Colonic mucosa (tissue), 4 donors: ENCODE measurements around the gene LTBP3. TPM values are rescaled to one million over a fixed set of nuclear protein-coding genes. Genes with fewer than 3 reads are reported as not detected.

ENCODE experiments used
- DNase-seq: peaks from one replicate; pipeline ENCODE4 v3.0.0-alpha.2; 2020
- H3K27ac ChIP-seq: fragments of 200-600 bp; one replicate; pipeline ENCODE4 v1.8.0; 2021
- H3K27me3 ChIP-seq: fragments of 200-600 bp; one replicate; pipeline ENCODE4 v1.8.0; 2021
- H3K36me3 ChIP-seq: fragments of 200-600 bp; one replicate; pipeline ENCODE4 v1.8.0; 2021
- H3K4me1 ChIP-seq: fragments of 200-600 bp; one replicate; pipeline ENCODE4 v1.8.0; 2021; ENCODE audit warnings: mild to moderate bottlenecking
- H3K4me3 ChIP-seq: fragments of 200-600 bp; one replicate; pipeline ENCODE4 v1.8.0; 2021
- H3K9ac ChIP-seq, 2 donors: one replicate each; pipeline ENCODE4 v1.7.0; 2013; ENCODE audit warnings: control low read depth in 2 of 2, low read depth in 2 of 2, low read length in 2 of 2
- H3K9me3 ChIP-seq: fragments of 200-600 bp; one replicate; pipeline ENCODE4 v1.8.0; 2021
- intact Hi-C: fragments of 100-400 bp; cut with DNase I; formaldehyde crosslinking; loops from one replicate; pipeline ENCODE4 v1.14.1; 2022
- total RNA-seq, 2 donors: library from RNA; stranded (reverse); fragmentation: NEBNext Ultra II Directional in 1 of 2; extraction: Animal tissue kit (Norgen Biotek cat#: 25700) in 1 of 2; gene quantifications; one replicate each; pipeline ENCODE4 v1.2.1, GENCODE V29; 2021
- TF ChIP-seq, protein P1 (sequence below): fragments of 200-600 bp; IDR thresholded peaks from one replicate; pipeline ENCODE4 v1.8.0; 2022; ENCODE audit warnings: antibody characterized with exemption, mild to moderate bottlenecking
- donor health status: healthy.
- donor health status: DM: no; HTN: no; CAD: no.
- donor health status: DM: no; HTN: no; CAD: no.

The LTBP3 gene
- total RNA-seq = 10 to 100 TPM; 27.3 to 31.1 TPM

DNA sequence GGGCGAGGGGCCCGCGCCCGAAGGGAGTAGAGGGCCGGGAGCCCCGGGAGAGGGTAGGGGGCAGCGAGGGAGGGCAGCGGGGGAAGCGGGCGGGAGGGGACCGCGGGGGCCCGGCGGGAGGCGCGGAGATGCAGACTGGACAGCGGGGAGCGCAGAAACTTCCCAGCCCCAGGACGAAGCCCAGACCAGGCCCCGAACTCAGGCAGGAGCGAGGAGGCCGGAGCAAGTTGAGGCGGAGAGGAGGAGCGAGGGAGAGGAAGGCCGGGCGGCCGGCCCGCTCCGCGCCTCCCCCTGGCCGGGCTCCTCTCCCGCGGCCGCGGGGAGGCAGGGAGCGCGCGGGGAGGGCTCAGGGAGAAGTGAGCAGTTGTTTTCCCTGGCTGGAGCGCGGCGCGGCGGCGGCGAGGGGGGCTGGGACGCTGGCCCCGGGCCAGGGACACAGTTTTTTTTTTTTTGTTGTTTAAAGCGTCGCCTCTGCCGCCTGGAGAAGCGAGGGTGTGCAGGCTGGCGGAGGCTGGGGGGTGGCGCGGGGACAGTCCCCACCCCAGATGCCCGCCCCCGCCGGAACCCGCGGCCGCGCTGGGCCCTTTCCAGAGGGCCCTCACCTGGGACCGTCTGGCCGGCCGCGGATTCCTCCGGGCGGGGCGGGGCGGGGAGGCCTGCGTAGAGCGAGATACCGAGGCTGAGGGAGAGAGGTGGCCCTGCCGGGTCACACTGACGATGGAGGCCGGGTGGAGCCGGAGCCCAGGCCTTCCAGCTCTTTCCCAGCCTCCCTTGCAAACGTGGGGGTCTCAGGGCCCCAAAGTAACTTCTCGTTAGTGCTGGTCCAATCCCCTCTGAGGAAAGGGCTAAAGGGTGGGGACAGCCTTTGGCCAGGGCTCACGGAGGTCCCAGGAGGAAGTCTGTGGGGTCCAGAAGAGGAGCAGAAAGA is at the start of gene LTBP3:
LTBP3 (minus strand) TSS at position 358 of the 928 bp plus-strand sequence. CDS start 400 bp downstream, outside the sequence.
- H3K27me3 ChIP-seq = no peaks in the 10 kb centered on the region
- H3K9me3 ChIP-seq = no peaks in the 10 kb centered on the region
- peak; percentile 70 for DNase-seq
- peak within 1 kb of the TSS; percentile 48 for H3K4me3 ChIP-seq
- peaks cover 34% of the 10 kb centered on the region for H3K4me1 ChIP-seq
- peak within 1 kb of the TSS; percentile 68 to 83 for H3K9ac ChIP-seq
- TF ChIP-seq, protein P1, sequence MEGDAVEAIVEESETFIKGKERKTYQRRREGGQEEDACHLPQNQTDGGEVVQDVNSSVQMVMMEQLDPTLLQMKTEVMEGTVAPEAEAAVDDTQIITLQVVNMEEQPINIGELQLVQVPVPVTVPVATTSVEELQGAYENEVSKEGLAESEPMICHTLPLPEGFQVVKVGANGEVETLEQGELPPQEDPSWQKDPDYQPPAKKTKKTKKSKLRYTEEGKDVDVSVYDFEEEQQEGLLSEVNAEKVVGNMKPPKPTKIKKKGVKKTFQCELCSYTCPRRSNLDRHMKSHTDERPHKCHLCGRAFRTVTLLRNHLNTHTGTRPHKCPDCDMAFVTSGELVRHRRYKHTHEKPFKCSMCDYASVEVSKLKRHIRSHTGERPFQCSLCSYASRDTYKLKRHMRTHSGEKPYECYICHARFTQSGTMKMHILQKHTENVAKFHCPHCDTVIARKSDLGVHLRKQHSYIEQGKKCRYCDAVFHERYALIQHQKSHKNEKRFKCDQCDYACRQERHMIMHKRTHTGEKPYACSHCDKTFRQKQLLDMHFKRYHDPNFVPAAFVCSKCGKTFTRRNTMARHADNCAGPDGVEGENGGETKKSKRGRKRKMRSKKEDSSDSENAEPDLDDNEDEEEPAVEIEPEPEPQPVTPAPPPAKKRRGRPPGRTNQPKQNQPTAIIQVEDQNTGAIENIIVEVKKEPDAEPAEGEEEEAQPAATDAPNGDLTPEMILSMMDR = no peak
- H3K36me3 ChIP-seq = no peaks in the 10 kb centered on the region
- H3K27ac ChIP-seq = peak within 1 kb of the TSS; percentile 82
- intact Hi-C loops = no loop called here

DNA sequence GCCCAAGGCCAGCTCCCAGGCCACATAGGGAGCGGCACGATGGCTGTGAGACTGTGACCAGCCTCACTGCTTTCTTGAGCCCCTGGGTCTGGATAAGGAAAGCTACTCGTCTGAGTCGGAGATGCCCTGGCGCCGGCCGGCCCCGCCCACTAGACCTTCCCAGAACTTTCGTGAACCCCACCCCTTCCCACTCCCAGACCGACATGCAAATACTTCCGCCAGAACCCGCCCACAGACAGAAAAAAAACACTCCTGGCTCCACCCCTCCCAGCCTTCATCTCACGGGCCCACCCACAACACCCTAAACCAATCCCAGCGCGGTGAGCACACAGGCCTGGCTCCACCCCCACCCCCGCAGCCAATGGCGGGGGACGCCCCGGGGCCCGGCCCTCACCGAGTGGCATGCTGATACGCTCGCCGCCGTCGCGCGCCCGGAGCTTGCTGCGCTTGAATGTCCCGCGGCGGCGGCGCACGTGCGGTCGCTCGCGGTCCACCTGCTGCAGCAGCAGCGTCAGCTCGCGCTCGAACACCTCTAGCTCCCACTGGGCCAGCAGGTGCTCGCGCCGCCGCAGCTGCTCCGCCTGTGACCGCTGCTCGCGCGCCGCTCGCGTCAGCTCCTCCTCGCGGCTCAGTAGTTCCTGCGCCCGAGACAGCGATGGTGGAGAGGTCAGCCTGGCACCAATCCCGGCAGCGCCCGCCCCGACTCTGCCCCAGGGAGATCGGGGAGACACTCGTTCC is 48.9 kb upstream of the LTBP3 start:
- Histone ChIP-seq H3K9ac (peak overlapping the region in 1 of 2 donors; percentile 33), H3K27me3 (no peaks in the 10 kb centered on the region), H3K4me1 (peaks cover 15% of the 10 kb centered on the region), H3K27ac (peak overlapping the region; percentile 62), H3K36me3 (peaks cover 14% of the 10 kb centered on the region), H3K4me3 (no peak overlapping the region), H3K9me3 (no peaks in the 10 kb centered on the region)
- peak; percentile 95 for DNase-seq
- intact Hi-C loops = no loop called here
- TF ChIP-seq, protein P1 = no peak

DNA sequence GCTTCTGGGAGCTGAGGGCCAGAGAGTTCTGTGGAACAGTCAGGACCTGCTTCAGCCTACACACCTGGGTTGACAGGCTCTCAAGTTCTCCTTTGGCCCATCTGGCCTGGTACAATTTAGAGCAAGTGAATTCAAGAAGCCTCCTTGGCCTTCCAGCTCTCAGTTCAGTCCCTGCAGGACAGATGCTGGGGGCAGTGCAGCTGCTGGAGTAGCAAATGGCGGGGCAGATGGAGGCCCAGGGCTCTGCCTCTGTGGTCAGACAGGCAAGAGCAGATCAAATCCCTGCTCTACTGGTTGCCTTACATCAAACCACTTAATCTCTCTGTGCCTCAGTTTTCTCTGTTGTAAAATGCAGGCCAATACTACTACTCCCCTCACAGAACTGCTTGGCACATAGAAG is 46.1 kb upstream of the LTBP3 start:
- Histone ChIP-seq H3K36me3 (peaks cover 14% of the 10 kb centered on the region), H3K27me3 (no peaks in the 10 kb centered on the region), H3K27ac (no peak overlapping the region), H3K4me1 (peaks cover 4% of the 10 kb centered on the region), H3K4me3 (no peak overlapping the region), H3K9ac (no peak overlapping the region), H3K9me3 (no peaks in the 10 kb centered on the region)
- intact Hi-C loops = no loop called here
- DNase-seq = no peak
- TF ChIP-seq, protein P1 = no peak

DNA sequence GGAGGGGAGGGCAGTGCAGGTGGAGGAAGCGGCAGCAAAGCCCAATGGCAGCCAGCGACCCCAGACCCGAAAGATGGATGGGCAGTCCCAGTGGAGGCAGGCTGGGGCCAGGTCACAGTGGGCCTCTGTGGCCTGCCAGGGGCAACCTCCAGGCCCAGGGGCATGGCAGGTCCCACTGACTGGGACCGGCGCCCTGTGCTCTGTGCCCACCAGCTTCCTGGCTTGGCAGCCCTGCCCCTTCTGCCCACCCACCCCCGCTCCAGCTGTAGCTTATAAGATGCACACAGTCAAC is 41.7 kb upstream of the LTBP3 start:
- Histone ChIP-seq H3K4me3 (no peak overlapping the region), H3K27ac (no peak overlapping the region), H3K27me3 (no peaks in the 10 kb centered on the region), H3K4me1 (peaks cover 5% of the 10 kb centered on the region), H3K36me3 (peaks cover 15% of the 10 kb centered on the region), H3K9me3 (no peaks in the 10 kb centered on the region), H3K9ac (no peak overlapping the region)
- intact Hi-C loops = no loop called here
- no peak for DNase-seq
- TF ChIP-seq, protein P1 = no peak

DNA sequence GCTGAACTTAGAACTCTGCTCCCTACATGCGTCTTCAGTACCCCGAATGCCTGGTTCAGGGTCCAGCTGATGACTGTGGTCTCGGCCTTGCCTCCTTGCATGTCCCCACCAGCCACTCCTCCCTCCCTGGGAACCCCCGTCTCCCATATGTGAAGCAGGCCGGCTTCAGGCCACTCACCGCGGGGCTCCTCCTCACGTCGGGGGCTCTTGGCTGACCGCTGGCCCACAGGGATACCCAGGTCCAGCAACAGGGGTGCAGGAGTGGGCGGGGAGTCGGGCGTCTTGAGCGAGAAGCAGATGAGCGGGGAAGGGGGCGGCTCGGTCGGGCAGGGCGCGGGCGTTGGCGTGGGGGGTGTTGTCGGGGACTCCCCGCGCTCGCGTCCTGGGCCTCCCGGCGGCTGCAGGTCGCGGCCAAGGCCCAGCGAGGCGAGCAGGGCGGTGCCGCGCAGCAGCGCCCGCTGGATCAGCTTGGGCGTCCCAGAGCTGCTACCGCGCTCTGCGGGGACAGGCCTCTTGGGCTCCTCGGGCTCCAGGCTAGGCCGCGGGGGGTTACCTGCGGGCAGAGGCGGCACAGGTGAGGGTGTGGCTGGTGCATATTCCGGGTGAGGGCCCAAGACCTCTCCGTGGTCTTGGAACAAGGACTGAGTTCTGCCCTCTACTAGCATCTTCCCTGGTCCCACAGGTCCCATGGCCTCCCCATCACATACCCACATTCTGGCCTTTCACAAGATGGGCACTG is 41.2 kb upstream of the LTBP3 start:
- Histone ChIP-seq H3K4me3 (no peak overlapping the region), H3K4me1 (peaks cover 5% of the 10 kb centered on the region), H3K27ac (no peak overlapping the region), H3K36me3 (peaks cover 11% of the 10 kb centered on the region), H3K27me3 (no peaks in the 10 kb centered on the region), H3K9me3 (no peaks in the 10 kb centered on the region), H3K9ac (no peak overlapping the region)
- TF ChIP-seq, protein P1 = no peak
- intact Hi-C loops = no loop called here
- DNase-seq = no peak
